ENCODE data around the gene ST8SIA3. TPM values are rescaled to one million over a fixed set of nuclear protein-coding genes. Genes with fewer than 3 reads are reported as not detected.

ST8SIA3 gene
- total and polyA plus RNA-seq, 2 of the 4 experiments (the other 2 are of a cell fraction): not detected

DNA sequence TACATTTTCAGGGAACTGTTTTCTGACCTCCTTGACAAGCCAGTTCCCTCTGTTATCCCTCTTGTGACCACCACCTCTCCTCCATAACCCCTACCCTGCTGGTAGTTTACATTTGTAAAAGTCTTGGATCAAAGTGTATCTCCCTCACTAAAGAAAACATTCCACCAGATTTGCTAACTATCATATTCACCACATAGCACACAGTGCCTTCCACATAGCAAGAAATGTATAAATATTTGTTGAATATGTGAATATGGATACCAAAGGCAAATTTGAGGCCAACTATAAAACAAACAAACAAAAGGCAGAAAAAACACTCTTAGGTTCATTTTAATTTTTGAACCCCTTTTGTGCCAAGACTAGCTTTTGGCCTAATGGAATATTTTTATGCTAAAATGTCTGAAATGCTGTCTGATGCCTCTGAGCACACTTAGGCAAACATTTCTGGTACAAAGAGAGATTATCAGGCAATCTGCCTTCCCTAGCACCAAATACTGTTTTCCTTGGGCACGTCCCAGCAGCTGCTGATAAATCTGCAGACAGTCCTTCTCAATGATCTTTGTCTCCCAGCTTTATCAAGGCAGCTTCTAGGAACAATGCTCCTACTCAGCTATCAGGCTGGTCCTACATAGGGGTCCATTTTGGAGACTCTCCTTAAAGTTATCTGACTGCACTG lies 26.7 kb upstream of the ST8SIA3 start:
- no peak overlapping the region for H3K18ac ChIP-seq (ENCODE audit: low read depth, low read length)
- no peak overlapping the region for H3K4ac ChIP-seq (ENCODE audit: low read depth, low read length)
- H3K23ac ChIP-seq (ENCODE audit: low read depth, low read length): no peak overlapping the region
- H3K14ac ChIP-seq (replicated peaks; ENCODE audit: low read depth, low read length): no peak overlapping the region
- no peak overlapping the region for H3K4me2 ChIP-seq (ENCODE audit: low read depth, low read length)
- H2BK5ac ChIP-seq (ENCODE audit: low read depth, low read length, poor library complexity, severe bottlenecking): no peak overlapping the region
- H3K27me3 ChIP-seq (ENCODE audit: control insufficient read depth, insufficient read depth, low read length): no peaks in the 10 kb centered on the region
- H3K9me1 ChIP-seq (ENCODE audit: insufficient read depth, low read length): no peaks in the 10 kb centered on the region
- no TSS peak for BruUV-seq (replicated peaks)
- no peaks in the 10 kb centered on the region for H3K9me3 ChIP-seq (ENCODE audit: control insufficient read depth, insufficient read depth, low read length)
- in situ Hi-C loops (cut with MboI; ENCODE audit: low sequenced_read_pairs) (no loop called here), dilution Hi-C loops (cut with HindIII; ENCODE audit: low sequenced_read_pairs, unreplicated experiment) (no loop called here), intact Hi-C loops (cut with micrococcal nuclease) (no loop called here)
- no peaks in the 10 kb centered on the region for H4K20me1 ChIP-seq (ENCODE audit: insufficient read depth, low read length)
- H2AFZ ChIP-seq (replicated peaks; ENCODE audit: low read length, poor library complexity): no peak overlapping the region
- no peak overlapping the region for H4K91ac ChIP-seq (ENCODE audit: insufficient read depth, low read depth, low read length)
- no peak overlapping the region for H4K8ac ChIP-seq (ENCODE audit: low read depth in 2 of 2, low read length in 2 of 2)
- ATAC-seq (ENCODE audit: low read depth) (no peak), DNase-seq (no peak)
- no peaks in the 10 kb centered on the region for H3K79me1 ChIP-seq (ENCODE audit: low read depth in 1 of 2, low read length in 2 of 2)
- POLR2A ChIA-PET (ENCODE audit: unreplicated experiment): no interaction called here
- H3K56ac ChIP-seq (ENCODE audit: extremely low read depth, insufficient read depth, low read length): no peak overlapping the region
- no peak overlapping the region for H3K9ac ChIP-seq (ENCODE audit: low read depth, low read length)
- H3K36me3 ChIP-seq (ENCODE audit: control insufficient read depth, insufficient read depth, low read length): no peaks in the 10 kb centered on the region
- no peak overlapping the region for H2BK20ac ChIP-seq (ENCODE audit: low read depth, low read length)
- H3K4me3 ChIP-seq (ENCODE audit: insufficient read depth, low read depth, low read length): no peak overlapping the region
- H2AK9ac ChIP-seq (replicated peaks; ENCODE audit: low read depth, low read length, poor library complexity): no peak overlapping the region
- H4K5ac ChIP-seq (ENCODE audit: low read depth, low read length): no peak overlapping the region
- no peak overlapping the region for H2BK120ac ChIP-seq (ENCODE audit: low read depth, low read length)
- no peak overlapping the region for H2BK15ac ChIP-seq (ENCODE audit: low read depth, low read length)
- no peak overlapping the region for H3K27ac ChIP-seq (ENCODE audit: insufficient read depth, low read length)
- CTCF ChIA-PET: no interaction called here
- 0% methylated on average over 1 of the region's 1 CpG; no CpG with 5 or more reads in 1 of the 2 experiments for WGBS, 2 experiments (ENCODE audit: extremely low coverage in 2 of 2, insufficient read length in 1 of 2)
- H2AK5ac ChIP-seq (ENCODE audit: low read depth, low read length): no peak overlapping the region
- H3K4me1 ChIP-seq (ENCODE audit: control insufficient read depth, insufficient read depth, low read length): no peaks in the 10 kb centered on the region
- TF ChIP-seq NFE2L2 (IDR thresholded peaks at IDR 0.05; ENCODE audit: low read depth, low read length) (no peak), MAZ (IDR thresholded peaks at IDR 0.05; ENCODE audit: borderline replicate concordance, low read depth, low read length) (no peak), BHLHE40 (IDR thresholded peaks at IDR 0.05; ENCODE audit: low read depth, low read length) (no peak), SMC3 (IDR thresholded peaks at IDR 0.05; ENCODE audit: low read depth, low read length) (no peak), CHD1 (IDR thresholded peaks at IDR 0.05; ENCODE audit: low read depth, low read length) (no peak), FOS (IDR thresholded peaks at IDR 0.05; ENCODE audit: low read depth, low read length) (no peak), RCOR1 (IDR thresholded peaks at IDR 0.05; ENCODE audit: insufficient replicate concordance, low read length) (no peak), POLR2A (IDR thresholded peaks at IDR 0.05; ENCODE audit: low read depth, low read length) (no peak), RAD21 (IDR thresholded peaks at IDR 0.05; ENCODE audit: low read length) (no peak), RFX5 (IDR thresholded peaks at IDR 0.05; ENCODE audit: low read depth, low read length) (no peak), MAFK (IDR thresholded peaks at IDR 0.05; ENCODE audit: low read depth, low read length) (no peak), CEBPB (IDR thresholded peaks at IDR 0.05; ENCODE audit: low read depth, low read length) (no peak)
- TF ChIP-seq, protein P1, sequence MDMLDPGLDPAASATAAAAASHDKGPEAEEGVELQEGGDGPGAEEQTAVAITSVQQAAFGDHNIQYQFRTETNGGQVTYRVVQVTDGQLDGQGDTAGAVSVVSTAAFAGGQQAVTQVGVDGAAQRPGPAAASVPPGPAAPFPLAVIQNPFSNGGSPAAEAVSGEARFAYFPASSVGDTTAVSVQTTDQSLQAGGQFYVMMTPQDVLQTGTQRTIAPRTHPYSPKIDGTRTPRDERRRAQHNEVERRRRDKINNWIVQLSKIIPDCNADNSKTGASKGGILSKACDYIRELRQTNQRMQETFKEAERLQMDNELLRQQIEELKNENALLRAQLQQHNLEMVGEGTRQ (IDR thresholded peaks at IDR 0.05; ENCODE audit: low read depth, low read length): no peak
- TF ChIP-seq, protein P2, sequence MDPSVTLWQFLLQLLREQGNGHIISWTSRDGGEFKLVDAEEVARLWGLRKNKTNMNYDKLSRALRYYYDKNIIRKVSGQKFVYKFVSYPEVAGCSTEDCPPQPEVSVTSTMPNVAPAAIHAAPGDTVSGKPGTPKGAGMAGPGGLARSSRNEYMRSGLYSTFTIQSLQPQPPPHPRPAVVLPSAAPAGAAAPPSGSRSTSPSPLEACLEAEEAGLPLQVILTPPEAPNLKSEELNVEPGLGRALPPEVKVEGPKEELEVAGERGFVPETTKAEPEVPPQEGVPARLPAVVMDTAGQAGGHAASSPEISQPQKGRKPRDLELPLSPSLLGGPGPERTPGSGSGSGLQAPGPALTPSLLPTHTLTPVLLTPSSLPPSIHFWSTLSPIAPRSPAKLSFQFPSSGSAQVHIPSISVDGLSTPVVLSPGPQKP (IDR thresholded peaks at IDR 0.05; ENCODE audit: borderline replicate concordance, low read depth, low read length): no peak
- TF ChIP-seq, protein P3, sequence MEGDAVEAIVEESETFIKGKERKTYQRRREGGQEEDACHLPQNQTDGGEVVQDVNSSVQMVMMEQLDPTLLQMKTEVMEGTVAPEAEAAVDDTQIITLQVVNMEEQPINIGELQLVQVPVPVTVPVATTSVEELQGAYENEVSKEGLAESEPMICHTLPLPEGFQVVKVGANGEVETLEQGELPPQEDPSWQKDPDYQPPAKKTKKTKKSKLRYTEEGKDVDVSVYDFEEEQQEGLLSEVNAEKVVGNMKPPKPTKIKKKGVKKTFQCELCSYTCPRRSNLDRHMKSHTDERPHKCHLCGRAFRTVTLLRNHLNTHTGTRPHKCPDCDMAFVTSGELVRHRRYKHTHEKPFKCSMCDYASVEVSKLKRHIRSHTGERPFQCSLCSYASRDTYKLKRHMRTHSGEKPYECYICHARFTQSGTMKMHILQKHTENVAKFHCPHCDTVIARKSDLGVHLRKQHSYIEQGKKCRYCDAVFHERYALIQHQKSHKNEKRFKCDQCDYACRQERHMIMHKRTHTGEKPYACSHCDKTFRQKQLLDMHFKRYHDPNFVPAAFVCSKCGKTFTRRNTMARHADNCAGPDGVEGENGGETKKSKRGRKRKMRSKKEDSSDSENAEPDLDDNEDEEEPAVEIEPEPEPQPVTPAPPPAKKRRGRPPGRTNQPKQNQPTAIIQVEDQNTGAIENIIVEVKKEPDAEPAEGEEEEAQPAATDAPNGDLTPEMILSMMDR (conservative IDR thresholded peaks at IDR 0.05; ENCODE audit: low read depth, low read length): no peak

Data from IMR-90 (cell line).